Uterus (tissue), 2 donors: Measurements from ENCODE around the gene ANKRD62.

Experiments used
- CTCF ChIP-seq, 4 experiments: fragments of 200-600 bp in 2 of 4; fragments of 450-650 bp in 2 of 4; sonication (generic) in 2 of 4; IDR thresholded peaks; one replicate each; pipeline ENCODE4 v1.5.1; 2016 to 2019; ENCODE audit warnings: antibody characterized with exemption in 4 of 4, mild to moderate bottlenecking in 2 of 4, moderate library complexity in 1 of 4
- POLR2A ChIP-seq, 2 donors: fragments of 450-650 bp; IDR thresholded peaks; one replicate each; pipeline ENCODE4 v1.6.1; 2016; ENCODE audit warnings: antibody characterized with exemption in 2 of 2, mild to moderate bottlenecking in 1 of 2, moderate library complexity in 1 of 2

GRCh38 chr18:12064086-12064763, 29.4 kb upstream of the ANKRD62 start:
- TF ChIP-seq CTCF (IDR thresholded peaks at IDR 0.05) (no peak), POLR2A (IDR thresholded peaks at IDR 0.05) (no peak)
